Omental fat pad (tissue), 4 donors: ENCODE data around the gene HOTAIR. TPM values are rescaled to one million over a fixed set of nuclear protein-coding genes. Genes with fewer than 3 reads are reported as not detected.

Experiments used
- ATAC-seq: fragments of 150-250 bp; one replicate; pipeline ENCODE4 v1.9.1; 2016; ENCODE audit warnings: mild to moderate bottlenecking, moderate library complexity; ENCODE audit not compliant: low FRiP score
- DNase-seq: peaks from one replicate; pipeline ENCODE4 v3.0.0-alpha.2; 2019; ENCODE audit warnings: low spot score
- total RNA-seq, 4 donors: library from RNA; depleted of rRNA; stranded (reverse); fragments of >200 nt; gene quantifications; one replicate each; pipeline ENCODE4 v1.1.0, GENCODE V29; 2016
- TF ChIP-seq, protein P1 (sequence below), 3 donors: fragments of 450-650 bp; IDR thresholded peaks; one replicate each; pipeline ENCODE4 v1.5.1; 2016 to 2017; ENCODE audit warnings: antibody characterized with exemption in 3 of 3, mild to moderate bottlenecking in 3 of 3, moderate library complexity in 2 of 3

The HOTAIR gene
- total RNA-seq, 4 donors from 2014 or later, result 0.32 TPM; not detected in 3

DNA sequence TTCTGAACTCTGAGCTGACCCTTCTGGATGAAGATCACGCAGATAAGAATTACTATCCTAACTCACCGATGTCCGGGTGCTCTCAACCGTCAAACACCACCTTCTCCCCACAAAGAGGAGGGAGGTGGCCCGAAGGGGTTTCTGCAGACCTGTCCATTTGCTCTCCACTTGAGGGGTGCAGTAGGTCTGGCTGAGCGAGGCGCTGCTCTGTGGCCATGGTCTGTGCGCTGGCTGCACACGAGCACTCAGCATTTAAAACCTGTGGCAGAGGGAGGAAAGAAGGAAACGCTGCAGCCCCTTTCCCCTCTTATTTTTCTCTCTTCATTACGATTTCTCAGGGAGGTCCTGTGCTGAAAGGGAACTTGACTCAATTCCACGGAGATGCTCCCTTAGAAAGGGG lies 37.7 kb downstream of the HOTAIR start:
- TF ChIP-seq, protein P1, sequence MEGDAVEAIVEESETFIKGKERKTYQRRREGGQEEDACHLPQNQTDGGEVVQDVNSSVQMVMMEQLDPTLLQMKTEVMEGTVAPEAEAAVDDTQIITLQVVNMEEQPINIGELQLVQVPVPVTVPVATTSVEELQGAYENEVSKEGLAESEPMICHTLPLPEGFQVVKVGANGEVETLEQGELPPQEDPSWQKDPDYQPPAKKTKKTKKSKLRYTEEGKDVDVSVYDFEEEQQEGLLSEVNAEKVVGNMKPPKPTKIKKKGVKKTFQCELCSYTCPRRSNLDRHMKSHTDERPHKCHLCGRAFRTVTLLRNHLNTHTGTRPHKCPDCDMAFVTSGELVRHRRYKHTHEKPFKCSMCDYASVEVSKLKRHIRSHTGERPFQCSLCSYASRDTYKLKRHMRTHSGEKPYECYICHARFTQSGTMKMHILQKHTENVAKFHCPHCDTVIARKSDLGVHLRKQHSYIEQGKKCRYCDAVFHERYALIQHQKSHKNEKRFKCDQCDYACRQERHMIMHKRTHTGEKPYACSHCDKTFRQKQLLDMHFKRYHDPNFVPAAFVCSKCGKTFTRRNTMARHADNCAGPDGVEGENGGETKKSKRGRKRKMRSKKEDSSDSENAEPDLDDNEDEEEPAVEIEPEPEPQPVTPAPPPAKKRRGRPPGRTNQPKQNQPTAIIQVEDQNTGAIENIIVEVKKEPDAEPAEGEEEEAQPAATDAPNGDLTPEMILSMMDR (IDR thresholded peaks at IDR 0.05), result no peak
- ATAC-seq (no peak), DNase-seq (no peak)

DNA sequence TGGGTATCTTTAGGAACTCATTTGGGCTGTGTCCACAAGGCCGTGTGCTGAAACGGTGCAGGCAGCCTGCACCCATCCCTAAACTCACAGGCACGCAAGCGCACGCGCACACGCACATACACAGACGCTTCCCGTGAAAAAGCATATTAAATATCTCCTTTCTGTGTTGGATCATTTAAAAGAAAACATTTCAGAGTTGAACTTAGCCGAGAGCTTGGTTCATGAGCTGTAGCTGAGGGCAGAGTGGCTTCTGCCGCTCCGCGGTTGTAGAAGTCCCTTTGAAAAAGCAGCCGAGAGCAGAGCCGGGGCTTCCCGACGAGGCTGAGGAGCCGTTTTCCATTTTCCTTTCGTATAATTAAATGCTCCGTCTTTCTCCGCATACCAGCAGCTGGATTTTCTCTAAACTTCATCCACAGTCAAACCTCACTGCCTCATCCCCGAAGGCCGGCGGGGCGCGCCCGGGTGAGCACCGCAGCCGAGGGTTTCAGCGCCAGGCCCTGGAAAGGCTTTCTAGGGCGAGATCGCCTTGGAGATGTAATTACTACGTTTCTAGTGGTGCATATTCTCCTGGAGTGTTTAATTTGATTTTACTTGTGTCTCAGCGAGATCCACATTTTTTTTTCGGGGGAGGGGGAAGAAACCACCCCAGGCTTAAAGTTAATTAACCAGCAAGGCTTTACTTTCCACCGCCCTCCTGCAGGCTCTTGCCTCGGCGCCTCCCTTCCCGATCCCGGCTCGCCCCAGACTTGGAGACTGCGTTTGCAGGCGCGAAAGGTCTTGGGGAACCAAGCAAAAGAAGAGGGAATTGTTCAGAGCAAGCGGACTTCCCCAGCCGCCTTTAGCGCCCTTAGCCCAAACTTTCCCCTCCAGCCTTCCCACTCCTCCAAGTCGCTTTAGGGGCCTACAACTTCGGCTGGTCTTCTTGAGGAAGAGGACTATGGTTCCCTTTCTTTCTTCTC lies 39.1 kb downstream of the HOTAIR start:
- TF ChIP-seq, protein P1 (IDR thresholded peaks at IDR 0.05), result no peak
- ATAC-seq (no peak), DNase-seq (no peak)

DNA sequence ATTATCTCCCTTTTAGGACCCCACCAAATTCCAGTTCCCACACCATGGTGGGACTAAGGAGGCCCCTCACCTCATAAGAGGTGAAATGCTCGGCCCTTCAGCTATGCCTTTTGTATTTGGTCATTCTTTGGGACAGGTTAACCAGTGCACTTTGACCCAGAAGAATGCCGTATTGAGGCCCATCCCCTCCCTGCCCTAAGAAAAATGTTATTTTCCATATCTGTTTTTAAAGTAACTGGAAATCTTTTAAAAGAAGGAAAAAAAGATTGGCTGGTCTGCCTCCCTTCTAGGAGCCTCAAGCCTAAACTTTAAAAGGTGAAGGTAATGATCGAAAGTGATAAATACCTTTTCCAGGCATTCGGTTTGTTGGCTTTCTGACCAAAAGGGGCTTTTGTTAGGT lies 41.8 kb downstream of the HOTAIR start:
- ATAC-seq, result no peak
- no peak for DNase-seq
- TF ChIP-seq, protein P1 (IDR thresholded peaks at IDR 0.05), result no peak

DNA sequence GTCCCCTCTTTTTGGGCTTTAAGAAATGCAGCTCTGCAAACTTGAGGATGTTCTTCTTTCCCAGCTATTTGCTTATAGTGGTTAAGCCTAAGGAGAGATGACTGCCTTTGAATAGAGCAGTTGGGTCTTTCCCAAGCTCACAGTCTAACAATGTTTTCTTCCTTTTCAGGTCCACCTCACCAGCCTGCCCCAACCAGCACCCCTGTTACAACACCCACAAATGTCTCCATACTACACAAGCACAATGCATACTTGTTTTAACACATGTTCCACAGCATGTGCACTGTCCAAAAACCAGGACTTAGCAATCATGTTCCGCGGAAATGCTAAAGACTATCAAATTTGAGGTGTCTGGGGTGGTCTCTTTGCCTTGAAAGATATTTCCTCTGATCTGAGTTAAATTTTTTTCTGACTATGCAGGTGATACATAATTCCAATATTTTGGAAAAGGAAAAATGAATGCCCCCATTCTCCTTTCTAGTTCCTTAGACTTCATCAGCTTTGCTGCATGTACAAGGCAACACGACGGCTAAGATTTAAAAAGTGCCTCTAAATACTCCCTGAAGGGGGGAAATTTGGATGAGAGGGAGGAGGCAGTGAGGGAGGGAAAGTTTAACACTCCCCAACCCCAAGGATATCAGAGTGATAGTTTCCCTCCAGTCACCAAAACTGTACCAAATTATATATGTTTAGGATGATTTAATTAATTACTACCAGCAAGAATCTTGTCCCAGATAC lies 42.7 kb downstream of the HOTAIR start:
- DNase-seq (no peak), ATAC-seq (no peak)
- TF ChIP-seq, protein P1 (IDR thresholded peaks at IDR 0.05), result no peak

DNA sequence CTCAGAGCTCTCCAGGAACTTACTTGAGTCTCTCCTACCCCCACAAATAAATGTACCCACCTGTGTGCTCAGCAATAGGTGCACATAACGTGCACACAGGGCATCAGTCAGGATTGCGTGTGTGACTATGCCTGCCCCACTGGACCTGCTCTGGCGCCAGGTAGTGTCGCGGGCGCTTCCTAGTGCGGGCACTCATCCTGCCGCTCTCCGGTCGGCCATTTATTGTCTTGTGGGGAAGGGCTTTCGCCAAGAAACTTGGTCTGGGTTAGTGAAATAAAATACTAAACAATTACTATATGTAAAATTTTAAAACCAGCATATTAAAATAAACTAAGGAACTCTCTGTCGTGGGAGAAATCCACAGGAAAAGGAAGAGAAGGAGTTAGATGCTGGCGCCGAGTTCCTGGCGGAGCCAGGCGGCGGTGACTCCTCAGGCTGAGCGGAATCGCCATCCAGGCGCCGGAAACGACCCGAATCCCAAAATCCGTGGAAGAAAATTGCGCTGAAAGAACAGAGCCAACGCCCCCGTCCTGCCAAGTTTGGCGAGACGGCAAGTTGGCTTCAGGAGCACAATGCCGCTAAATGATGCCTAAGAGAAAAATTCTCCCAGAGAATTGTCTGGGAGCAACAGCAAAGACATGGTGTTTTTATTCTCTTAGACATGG lies 44.0 kb downstream of the HOTAIR start:
- TF ChIP-seq, protein P1 (IDR thresholded peaks at IDR 0.05), result no peak
- ATAC-seq, result no peak
- DNase-seq, result no peak

DNA sequence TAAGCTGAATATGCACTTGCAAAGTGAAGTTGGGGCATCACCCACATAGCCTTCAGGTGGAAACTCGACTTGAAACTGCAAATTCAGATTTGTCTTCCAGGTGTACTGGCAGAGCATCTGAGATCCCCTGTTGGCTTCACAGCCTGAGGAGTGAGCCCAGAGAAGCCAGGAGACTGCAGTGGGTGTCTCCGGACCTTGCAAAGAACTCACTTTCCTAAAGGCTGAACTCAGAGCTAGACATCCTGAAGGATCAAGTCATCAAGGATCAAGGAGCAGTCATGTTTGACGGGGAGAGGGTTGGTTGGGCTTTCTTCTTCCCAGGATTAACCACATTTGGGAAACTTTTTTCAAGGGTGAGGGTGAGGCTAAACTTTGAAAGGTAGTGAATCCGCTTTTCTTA lies 45.2 kb downstream of the HOTAIR start:
- no peak for ATAC-seq
- no peak for DNase-seq
- TF ChIP-seq, protein P1 (IDR thresholded peaks at IDR 0.05), result no peak
